Endometrium (tissue), 2 donors: ENCODE data around the gene ATP5ME.

ENCODE experiments used
- FAIRE-seq: peaks from 2 replicates; lab custom pipeline; 2012; peaks lifted over from hg19 to GRCh38; lab: Jason Lieb, UNC
- donor health status: control.
- donor health status: control.

The ATP5ME gene

DNA sequence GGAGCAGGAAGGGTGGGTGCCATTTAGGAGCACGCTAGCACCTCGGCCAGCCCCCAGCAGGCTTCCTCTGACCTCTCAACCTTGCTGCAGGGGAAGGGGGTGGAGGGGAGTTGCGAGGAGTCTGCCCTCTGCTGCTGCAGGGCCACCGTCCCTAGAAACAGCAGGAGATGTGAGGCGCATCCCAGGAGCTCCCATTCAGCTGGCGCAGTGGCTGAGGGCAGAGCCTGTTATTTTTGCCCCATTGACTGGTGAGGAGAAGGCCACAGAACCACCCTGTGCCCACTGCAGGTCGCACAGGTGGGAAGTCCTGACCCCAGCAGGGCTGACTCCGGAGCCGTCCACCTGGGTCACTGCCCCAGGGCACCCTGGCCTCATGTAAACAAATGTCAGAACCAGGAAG lies 40.7 kb downstream of the ATP5ME start:
- FAIRE-seq: no peak

DNA sequence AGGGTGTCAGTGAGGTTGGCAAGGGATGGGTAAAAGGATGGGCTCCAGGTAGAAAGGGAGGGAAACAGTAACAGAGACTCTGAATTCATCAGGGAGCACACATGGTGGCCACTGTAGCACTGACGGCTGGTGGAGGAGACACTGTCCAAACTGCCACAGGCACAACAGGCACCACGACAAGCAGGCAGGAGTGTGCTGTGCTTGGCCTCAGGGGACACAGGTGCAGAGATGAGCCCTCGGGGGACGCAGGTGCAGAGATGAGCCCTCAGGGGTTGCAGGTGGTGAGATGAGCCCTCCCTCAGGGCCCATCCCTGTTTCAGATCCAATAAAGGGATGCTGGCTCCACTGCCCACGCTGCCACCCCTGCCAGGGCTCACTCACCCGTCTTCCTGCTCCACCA lies 41.1 kb downstream of the ATP5ME start:
- FAIRE-seq: no peak

DNA sequence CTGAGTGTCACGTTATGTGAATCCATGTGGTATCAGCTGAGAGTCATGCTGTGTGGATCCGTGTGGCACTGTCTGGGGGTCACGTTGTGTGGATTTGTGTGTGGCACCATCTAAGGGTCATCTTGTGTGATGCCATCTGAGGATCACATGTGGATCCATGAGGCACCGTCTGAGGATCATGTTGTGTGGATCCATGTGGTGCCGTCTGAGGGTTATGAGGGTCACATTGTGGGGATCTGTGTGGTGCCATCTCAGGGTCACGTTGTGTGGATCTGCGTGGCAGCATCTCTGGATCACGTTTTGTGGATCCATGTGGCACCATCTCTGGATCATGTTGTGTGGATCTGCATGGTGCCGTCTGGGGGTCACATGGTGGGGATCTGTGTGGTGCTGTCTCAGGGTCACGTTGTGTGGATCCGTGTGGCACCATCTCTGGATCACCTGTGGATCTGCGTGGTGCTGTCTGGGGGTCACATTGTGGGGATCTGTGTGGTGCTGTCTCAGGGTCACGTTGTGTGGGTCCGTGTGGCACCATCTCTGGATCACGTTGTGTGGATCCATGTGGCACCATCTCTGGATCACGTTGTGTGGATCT lies 41.8 kb downstream of the ATP5ME start:
- FAIRE-seq: no peak

DNA sequence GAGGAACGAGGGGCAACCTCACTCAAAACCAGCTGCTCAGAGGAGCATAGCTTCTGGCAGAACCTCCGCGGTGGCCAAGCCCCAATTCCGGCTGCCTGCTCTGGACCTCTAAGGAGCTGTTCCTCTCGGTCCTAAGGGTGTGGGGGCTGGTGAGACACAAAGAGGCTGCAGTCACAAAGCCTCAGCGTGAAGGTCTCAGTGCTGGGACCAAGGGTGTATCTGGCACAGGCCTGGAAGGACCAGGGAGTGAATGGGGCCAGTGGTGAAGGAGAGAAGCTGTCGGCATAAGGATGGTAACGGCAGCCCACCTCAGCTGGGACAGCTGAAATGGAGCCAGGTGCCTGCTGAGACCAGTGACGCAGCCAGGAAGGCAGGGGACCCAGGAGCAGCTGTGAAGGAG lies 43.4 kb downstream of the ATP5ME start:
- FAIRE-seq: no peak

DNA sequence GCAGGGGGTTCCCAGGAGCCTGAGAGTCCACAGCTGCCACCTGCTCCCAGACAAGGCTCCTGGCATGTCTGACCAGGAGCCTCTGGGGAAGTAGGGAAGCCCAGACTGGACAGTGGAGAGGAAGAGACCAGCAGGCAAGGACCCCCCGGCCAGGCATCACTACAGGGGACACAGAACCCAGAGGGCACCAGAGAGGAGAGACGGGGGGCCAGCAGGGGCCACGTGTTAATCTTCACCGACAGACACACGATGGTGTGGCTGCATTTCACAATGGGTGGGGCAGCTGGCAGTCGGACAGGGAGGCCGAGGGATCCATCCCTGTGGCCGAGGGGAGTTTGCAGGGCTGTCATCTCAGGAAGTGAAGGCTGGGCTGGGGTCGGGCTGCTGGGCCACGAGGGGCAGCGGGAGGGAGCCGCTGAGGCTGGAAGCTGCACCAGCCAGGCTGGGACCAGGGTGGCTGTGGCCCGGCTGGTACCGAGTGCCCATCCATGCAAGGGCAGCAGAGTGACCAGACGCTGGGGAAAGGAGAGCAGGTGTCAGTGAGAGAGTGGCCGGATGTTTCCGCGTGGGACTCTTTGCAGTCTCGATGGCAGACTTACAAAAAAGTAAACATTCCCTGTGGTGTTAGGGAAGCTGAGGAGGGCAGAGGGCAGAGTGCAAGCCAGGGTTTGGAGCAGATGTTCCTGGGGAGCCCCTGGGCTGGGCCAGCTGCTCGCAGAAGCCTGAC lies 44.0 kb downstream of the ATP5ME start:
- FAIRE-seq: no peak

DNA sequence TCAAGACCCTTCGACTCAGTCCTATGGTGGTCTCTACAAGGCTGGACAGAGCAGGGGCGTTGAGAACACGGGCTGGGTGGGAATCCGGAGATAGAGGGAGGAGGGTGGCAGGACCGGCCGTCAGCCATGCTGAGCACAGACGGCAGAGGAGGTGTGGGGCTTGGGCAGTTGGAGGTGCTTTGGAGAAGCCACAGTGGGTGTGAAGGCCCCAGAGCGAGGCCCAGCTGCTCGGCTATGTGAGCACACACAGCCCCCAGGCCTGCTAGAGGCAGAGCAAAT lies 44.5 kb downstream of the ATP5ME start:
- no peak for FAIRE-seq

DNA sequence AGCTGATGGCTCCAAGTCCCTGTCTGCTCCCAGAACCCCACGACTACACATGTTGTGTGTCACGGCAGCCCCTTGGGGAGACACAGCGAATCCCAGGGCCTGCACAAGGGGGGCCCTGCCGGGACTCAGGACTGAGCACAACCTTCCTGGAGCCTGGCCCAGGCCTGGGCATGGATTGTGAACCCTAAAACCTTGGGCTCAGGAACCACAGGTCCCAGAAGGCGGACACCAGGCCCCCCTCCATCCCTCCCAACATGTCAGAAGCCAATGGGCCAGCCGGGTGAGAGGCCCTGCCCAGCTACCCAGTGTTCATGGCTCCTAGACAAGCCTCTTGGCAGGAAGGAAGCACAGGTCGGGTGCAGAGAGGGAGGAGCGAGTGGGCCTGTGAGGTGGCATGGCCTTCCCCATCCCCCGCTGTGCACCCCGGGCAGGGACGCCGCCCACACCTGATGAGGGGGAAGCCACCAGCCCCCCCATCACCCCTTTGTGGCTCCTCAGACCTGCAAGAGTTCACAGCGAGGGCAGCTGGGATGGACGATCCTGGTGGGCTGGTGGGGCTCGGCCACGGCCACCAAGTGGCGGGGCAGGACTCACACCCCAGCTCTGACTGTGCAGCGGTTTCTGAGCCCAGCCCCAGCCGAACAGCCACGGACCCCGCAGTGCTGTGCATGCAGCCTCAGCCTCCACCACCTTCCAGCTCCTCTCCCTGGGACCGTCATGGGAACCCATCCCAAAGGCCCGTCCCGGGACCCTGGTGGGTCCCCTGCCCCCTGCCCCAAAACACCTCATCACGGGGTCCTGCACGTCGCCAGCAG lies 45.0 kb downstream of the ATP5ME start:
- FAIRE-seq: no peak

DNA sequence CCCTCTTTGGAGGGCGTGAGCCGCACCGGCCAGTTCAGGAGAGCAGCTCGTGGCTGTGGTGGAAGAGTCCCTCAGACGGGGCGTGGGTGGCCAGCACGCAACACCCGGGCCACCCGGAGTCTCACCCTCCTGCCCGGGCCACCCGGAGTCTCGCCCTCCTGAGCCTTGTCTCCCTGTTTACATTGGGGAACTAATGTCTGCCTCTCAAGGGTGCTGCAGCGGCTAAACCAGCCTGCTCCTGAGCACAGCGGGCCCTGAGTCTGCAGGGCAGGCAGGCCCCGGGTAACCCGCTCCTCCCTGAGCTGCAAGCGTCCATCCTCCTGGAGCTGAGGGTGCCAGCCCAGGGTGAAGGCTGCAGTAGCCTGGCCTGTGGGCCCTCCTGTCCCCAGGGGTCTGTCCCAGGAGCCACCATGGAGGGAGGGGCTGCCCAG lies 45.8 kb downstream of the ATP5ME start:
- no peak for FAIRE-seq

DNA sequence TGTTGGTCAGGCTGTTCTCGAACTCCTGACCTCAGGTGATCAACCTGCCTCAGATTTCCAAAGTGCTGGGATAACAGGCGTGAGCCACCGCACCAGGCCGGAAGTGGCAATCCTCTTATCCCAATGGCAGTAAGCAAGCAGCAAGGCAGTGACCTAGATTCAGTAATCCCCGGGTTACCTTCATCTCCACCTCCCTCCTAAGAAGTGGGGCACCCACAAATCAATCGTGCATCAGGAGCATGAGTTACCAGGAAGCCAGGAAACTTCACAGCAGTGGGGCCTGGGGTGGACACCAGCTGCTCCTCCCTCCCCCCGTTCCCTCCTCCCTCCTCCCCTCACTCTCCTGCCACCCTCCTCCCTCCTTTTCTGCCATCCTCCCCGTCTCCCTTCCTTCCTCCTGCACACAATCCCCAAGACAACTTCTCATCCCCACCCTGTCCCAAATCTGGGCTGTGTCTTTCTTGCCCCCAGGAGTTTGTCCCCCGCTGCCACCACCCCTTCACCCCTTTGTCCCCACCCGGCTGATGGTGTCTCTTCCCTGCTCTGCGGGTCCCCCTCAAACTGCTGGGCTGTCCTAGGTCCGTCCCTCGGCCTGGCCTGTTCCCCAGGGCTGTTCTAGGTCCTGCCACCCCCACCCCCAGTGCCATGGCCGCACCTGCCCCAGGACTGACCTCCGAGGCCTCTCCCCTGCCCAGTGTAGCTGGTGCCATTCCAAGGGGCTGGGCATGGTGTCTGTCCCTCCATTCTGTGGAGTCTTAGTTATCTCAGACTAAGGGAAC lies 46.5 kb downstream of the ATP5ME start:
- no peak for FAIRE-seq

DNA sequence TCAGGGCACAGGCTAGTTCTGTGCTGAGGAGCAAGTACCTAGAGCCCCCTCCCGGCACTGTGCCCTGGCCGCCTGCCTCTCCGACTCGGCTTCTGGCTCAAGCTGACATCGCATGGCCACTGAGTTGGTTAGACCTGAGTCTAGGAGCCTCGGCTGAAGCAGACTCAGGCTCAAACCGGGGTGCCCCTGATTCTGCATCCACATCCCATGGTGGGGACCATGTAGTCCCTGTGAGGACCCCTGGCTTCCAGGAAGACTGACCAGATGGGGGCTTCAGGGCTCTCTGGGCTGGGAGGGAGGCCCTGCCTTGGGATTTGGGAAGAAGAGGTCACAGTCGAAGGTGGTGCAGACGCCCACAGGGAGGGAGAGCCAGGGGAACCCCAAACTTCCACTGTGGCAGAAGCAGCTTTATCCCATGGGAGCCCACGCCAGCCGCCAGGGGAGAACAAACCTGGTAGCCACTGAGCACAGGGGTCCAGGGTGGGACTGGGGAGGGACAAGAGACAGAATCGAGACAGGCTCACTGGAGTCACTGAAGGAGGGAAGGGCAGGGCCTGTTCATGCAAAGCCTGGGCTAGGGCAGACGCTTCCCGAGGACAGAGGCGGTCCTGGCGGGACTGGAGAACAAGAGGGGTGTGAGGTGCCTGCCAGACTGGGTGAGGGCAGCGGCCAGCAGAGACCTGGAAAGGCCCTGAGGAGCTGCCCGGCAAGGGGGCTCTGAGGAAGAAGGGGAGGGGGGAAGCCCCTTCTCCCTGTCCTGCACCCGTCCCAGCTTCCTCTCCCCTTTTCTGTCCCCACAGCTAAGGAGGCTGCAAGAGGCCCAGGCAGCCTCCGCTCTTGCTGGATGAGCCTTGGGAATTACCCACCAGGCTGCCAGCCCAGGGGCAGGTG lies 47.6 kb downstream of the ATP5ME start:
- no peak for FAIRE-seq

DNA sequence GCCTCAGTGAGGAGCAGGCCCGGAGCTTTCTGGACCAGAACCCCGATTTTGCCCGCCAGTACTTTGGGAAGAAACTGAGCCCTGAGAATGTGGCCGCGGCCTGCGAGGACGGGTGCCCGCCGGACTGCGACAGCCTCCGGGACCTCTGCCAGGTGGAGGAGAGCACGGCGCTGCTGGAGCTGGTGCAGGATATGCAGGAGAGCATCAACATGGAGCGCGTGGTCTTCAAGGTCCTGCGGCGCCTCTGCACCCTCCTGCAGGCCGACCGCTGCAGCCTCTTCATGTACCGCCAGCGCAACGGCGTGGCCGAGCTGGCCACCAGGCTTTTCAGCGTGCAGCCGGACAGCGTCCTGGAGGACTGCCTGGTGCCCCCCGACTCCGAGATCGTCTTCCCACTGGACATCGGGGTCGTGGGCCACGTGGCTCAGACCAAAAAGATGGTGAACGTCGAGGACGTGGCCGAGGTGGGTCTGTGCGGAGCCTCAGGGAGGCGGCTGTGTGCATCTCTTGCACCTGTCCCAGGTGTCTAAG lies 48.4 kb downstream of the ATP5ME start:
- no peak for FAIRE-seq

DNA sequence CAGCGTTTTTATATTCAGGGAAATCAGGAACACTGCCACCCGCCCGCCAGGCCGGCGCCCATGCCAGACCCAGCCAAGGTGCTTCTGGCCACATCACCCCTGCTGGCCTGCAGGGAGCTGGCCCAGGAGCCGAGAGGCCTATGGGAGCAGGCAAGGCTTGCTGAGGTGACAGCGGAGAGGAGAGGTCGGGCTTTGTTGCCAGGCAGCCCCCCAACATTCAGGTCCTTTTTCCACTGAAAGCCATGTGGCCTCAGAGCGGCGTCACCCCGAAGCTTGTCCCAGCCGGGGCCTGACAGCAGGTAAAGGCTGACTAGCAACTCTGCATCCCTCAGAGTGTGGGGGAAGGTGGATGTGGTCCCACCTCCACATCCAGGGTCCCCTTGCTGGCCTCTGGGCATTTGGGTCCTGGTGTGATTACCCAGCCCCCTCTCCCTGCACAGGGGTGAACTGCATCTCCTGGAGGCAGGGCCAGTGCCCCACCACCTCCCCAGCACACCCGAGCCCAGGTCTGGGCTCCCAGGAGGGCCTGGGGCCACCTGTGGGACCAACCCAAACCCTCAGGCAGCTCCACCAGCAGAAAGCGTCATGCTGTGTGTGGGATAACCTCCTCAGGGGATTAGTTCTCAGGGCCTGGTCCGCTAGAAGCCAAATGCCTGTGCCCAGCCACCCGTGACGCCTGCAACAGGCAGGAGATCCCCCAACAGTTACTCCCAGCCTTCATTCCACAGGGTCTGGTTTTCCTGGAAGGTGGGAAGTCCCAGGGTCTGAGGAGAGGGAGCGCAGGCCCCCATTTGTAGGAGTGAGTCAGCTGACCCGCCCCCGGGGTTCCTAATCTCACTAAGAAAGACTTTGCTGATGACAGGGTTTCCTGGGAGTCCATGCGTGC lies 49.1 kb downstream of the ATP5ME start, which contains the start of gene PDE6B:
PDE6B (plus strand) TSS at position 869 of the 886 bp plus-strand sequence. CDS start 54 bp downstream, outside the sequence.
- FAIRE-seq: no peak

DNA sequence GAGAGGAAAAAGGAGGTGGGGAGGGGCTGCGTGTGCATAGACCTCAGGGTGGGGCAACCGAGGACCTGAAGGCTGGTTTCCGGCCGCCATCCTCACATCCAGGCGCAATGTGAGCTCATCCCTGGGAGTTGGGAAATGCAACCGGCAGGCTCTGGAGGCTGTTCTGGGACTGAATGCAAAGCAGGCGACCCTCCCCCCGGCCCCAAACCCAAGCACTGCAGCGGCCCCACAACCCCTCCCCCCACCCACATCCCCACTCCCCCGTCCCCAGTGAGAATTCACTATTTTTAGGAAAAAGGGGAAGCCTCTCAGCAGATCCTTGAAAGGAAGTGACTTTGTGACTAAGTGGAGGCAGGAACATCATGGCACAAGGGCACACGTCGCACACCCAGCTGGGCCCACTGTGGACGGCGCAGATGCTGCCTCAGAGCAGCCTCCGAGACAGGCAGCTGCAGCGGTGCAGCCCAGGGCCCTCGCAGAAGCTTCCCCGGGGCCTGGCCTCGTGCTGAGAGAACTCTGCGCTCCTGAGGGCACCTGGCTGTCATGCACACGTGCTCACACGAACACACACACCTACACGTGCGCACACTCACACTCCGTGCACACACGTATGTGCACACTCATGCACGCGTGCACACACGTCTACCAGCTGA lies 50.0 kb downstream of the ATP5ME start:
- no peak for FAIRE-seq

DNA sequence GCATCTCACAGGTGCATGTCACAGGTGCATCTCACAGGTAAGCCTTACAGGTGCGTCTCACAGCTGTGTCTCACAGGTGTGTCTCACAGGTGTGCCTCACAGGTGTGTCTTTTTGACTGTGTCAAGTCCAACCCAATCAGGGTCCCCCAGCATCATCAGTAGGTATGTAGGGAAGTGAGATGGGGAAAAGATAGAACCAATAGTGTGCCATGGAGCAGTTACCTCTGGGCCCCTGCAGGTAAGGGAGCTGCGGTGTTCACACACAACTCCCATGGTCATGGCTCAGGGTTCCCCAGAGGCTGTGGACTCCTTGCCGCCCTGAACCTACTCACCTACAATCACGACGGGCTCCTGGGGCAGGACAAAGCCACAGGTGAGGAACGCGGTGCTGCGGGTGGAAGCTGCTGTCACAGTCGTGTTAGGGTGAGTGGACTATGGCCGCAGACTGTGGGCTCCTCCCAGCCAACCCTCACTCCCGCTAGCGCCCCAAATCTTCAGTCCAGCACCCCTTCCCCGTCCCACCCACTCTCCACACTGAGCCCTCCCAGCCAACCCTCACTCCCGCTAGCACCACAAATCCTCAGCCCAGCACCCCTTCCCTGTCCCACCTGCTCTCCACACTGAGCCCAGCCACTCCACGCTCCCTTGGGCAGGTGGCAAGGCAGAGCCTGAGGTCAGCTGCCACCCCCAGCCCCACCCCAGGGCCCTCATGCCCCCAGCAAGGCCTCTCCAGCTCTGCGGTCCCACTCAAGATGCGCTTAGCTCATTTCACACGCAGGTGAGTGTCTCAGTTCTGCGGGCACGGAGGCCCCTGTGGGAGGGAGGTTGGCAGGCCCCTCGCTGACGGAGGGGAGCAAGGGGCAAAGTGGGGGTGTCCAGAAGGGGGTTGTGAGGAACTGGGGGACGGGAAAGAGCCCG lies 50.8 kb downstream of the ATP5ME start:
- FAIRE-seq: no peak
